A673 (cell line): ENCODE measurements around the gene SIRPA.

Source experiments
- EZH2 ChIP-seq: fragments of 200-600 bp; sonication (generic); IDR thresholded peaks from 2 replicates; pipeline ENCODE4 v1.6.1; 2017; ENCODE audit warnings: borderline replicate concordance, low read depth, mild to moderate bottlenecking, mixed read lengths, antibody characterized with exemption, low read length; ENCODE audit not compliant: poor library complexity, severe bottlenecking
- TF ChIP-seq, protein P1 (sequence below): fragments of 300-800, 200-600 bp; sonication (generic); conservative IDR thresholded peaks from 2 replicates; pipeline ENCODE4 v1.5.1; 2017; ENCODE audit warnings: low read depth, mild to moderate bottlenecking, antibody characterized with exemption, low read length, moderate library complexity, mixed read lengths

GRCh38 chr20:1888796-1889463 is 6.3 kb upstream of the SIRPA start:
- TF ChIP-seq, protein P1, sequence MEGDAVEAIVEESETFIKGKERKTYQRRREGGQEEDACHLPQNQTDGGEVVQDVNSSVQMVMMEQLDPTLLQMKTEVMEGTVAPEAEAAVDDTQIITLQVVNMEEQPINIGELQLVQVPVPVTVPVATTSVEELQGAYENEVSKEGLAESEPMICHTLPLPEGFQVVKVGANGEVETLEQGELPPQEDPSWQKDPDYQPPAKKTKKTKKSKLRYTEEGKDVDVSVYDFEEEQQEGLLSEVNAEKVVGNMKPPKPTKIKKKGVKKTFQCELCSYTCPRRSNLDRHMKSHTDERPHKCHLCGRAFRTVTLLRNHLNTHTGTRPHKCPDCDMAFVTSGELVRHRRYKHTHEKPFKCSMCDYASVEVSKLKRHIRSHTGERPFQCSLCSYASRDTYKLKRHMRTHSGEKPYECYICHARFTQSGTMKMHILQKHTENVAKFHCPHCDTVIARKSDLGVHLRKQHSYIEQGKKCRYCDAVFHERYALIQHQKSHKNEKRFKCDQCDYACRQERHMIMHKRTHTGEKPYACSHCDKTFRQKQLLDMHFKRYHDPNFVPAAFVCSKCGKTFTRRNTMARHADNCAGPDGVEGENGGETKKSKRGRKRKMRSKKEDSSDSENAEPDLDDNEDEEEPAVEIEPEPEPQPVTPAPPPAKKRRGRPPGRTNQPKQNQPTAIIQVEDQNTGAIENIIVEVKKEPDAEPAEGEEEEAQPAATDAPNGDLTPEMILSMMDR = no peak
- no peak for TF ChIP-seq EZH2
